Psoas muscle (tissue), 8 donors: ENCODE measurements around the gene TXLNG. TPM values are rescaled to one million over a fixed set of nuclear protein-coding genes. Genes with fewer than 3 reads are reported as not detected.

Experiments
- ATAC-seq, 4 donors: fragments of 200-7000 bp; cut with Tn5 transposase; one replicate each; pipeline ENCODE4 v1.9.1; 2020; ENCODE audit warnings: moderate library complexity in 3 of 4, mild to moderate bottlenecking in 2 of 4
- DNase-seq, 2 donors: peaks; one replicate each; pipeline ENCODE4 v3.0.0-alpha.2; 2020
- H3K27ac ChIP-seq: fragments of 200-600 bp; one replicate; pipeline ENCODE4 v1.8.0; 2022
- H3K27me3 ChIP-seq, 3 donors: fragments of 200-600 bp in 1 of 3; one replicate each; pipeline versions ENCODE4 v1.6.1 to v1.8.0; 2013 to 2022; ENCODE audit warnings: low read length in 2 of 3, mild to moderate bottlenecking in 2 of 3, moderate library complexity in 1 of 3; ENCODE audit not compliant: insufficient read depth in 3 of 3
- H3K36me3 ChIP-seq, 2 donors: fragments of 200-600 bp in 1 of 2; one replicate each; pipeline versions ENCODE4 v1.6.1 to v1.8.0; 2013 to 2022; ENCODE audit warnings: low read depth in 1 of 2, mild to moderate bottlenecking in 1 of 2, moderate library complexity in 1 of 2; ENCODE audit not compliant: insufficient read depth in 1 of 2
- H3K4me1 ChIP-seq: fragments of 200-600 bp; one replicate; pipeline ENCODE4 v1.8.0; 2022
- H3K4me3 ChIP-seq: fragments of 200-600 bp; one replicate; pipeline ENCODE4 v1.8.0; 2022; ENCODE audit warnings: mild to moderate bottlenecking
- H3K9me3 ChIP-seq: fragments of 200-600 bp; one replicate; pipeline ENCODE4 v1.8.0; 2022
- WGBS, 3 donors: extraction: QIAGEN DNeasy Blood & Tissue Kit; methylation state at CpG; one replicate each; pipeline versions ENCODE4 v1.1.6 to v1.1.7; 2013; 5-methylcytosine and 5-hydroxymethylcytosine counted together
- intact Hi-C, 2 donors: fragments of 100-400 bp; cut with DNase I; formaldehyde crosslinking; loops; one replicate each; pipeline versions ENCODE4 v1.11.0 to v1.14.2; 2022
- polyA plus RNA-seq, 3 donors: library from polyadenylated mRNA; stranded (reverse); fragments of 200-250 nt; gene quantifications; one replicate each; pipeline ENCODE4 v1.2.3, GENCODE V29; 2013
- total RNA-seq, 4 donors: library from RNA; stranded (reverse); fragmentation: NEBNext Ultra II Directional in 2 of 4; extraction: Animal tissue kit (Norgen Biotek cat#: 25700) in 2 of 4; gene quantifications; one replicate each; pipeline versions ENCODE4 v1.2.1 to v1.2.4, GENCODE V29; 2021 to 2023
- TF ChIP-seq, protein P1 (sequence below): fragments of 200-600 bp; IDR thresholded peaks from one replicate; pipeline ENCODE4 v1.8.0; 2022; ENCODE audit warnings: antibody characterized with exemption
- donor health status: healthy with polysubstance abuse.
- donor health status: DM: no; HTN: no; CAD: no; lungs with moderate emphysema.
- donor health status: Bipolar disorder and iron deficiency.
- donor health status: healthy.
- donor health status: DM: yes; HTN: yes; CAD: no.
- donor health status: DM: no; HTN: no; CAD: no.
- donor health status: DM: no; HTN: no; CAD: no.
- donor health status: DM: yes; HTN: yes; CAD: no.

Gene TXLNG
- total and polyA plus RNA-seq, 7 donors = 5.6 to 10.1 (median 8.1) TPM

DNA sequence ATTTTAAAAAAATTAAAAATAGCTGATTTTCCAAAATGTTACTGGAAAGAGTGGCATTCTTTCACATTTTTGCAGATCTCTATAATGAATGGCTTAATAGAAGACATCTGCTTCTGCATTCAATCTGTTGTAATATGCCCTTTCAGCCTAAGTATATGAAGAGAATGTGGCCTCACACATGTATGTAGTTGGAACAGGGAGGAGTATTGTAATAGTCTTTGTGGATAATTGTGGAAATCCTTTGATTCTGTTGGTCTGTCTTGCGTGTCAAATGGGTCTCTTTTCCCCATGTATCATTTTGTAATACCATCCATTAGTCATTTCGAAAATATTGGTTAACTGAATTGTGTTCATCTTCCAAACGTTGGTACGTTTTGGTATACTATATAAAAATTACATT, 11.6 kb downstream of the TXLNG start:
- intact Hi-C loops = no loop called here
- 72 to 88% (median 80%) methylated on average over 4 of the region's 4 CpGs for WGBS, 3 donors
- TF ChIP-seq, protein P1, sequence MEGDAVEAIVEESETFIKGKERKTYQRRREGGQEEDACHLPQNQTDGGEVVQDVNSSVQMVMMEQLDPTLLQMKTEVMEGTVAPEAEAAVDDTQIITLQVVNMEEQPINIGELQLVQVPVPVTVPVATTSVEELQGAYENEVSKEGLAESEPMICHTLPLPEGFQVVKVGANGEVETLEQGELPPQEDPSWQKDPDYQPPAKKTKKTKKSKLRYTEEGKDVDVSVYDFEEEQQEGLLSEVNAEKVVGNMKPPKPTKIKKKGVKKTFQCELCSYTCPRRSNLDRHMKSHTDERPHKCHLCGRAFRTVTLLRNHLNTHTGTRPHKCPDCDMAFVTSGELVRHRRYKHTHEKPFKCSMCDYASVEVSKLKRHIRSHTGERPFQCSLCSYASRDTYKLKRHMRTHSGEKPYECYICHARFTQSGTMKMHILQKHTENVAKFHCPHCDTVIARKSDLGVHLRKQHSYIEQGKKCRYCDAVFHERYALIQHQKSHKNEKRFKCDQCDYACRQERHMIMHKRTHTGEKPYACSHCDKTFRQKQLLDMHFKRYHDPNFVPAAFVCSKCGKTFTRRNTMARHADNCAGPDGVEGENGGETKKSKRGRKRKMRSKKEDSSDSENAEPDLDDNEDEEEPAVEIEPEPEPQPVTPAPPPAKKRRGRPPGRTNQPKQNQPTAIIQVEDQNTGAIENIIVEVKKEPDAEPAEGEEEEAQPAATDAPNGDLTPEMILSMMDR = no peak
- H3K4me1 ChIP-seq = no peaks in the 10 kb centered on the region
- no peaks in the 10 kb centered on the region for H3K9me3 ChIP-seq
- H3K36me3 ChIP-seq = peaks cover 3 to 37% of the 10 kb centered on the region in 2 donors
- no peak for DNase-seq
- H3K27ac ChIP-seq = no peak overlapping the region
- no peaks in the 10 kb centered on the region for H3K27me3 ChIP-seq
- no peak for ATAC-seq
- H3K4me3 ChIP-seq = no peak overlapping the region

DNA sequence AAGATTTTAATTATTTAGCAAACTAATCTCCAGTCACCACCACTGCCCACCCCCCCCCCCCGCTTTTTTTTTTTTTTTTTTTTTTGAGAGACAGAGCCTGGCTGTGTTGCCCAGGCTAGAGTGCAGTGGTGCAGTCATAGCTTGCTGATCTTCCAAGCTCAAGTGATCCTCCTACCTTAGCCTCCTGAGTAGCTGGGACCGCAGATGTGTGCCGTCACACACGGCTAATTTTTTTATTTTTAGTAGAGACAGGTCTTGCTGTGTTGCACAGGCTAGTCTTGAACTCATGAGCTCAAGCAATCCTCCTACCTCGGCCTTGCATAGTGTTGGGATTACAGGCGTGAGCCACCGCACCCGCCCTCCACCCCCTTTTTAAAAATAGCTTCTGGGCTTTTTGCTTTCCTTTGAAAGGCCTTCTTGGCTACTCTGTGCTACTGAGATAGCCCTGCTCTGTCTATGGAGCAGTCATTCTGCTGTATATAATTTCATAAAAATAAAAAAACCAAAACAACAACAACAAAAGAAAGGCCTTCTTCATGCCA, 18.7 kb downstream of the TXLNG start:
- no peak for DNase-seq
- 74 to 87% (median 87%) methylated on average over 7 to 8 of the region's 8 CpGs for WGBS, 3 donors
- no peak overlapping the region for H3K27ac ChIP-seq
- H3K36me3 ChIP-seq = peaks cover 0 to 6% of the 10 kb centered on the region in 2 donors
- H3K4me3 ChIP-seq = no peak overlapping the region
- no peaks in the 10 kb centered on the region for H3K27me3 ChIP-seq
- intact Hi-C loops = no loop called here
- TF ChIP-seq, protein P1 = no peak
- no peak for ATAC-seq
- no peaks in the 10 kb centered on the region for H3K9me3 ChIP-seq
- H3K4me1 ChIP-seq = peaks cover 11% of the 10 kb centered on the region

DNA sequence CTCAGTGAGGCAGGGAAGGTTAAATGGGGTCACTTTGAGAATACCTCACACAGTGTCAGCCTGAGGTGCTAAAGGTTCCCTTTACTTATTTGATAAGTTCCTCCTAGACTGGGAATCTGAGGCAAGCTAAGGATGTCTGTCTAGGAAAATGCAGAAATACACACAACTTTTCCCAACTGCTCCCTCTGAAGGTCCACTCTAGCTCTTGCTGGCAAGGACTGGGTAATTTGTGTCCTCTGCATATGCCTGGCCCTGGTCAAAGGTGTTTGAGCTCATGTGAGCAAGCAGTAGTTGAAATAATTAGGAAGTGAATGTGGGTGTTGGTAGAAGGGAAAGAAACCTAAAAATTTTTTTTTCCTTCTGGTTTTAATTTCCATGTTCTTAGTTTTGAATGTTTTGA, 21.3 kb downstream of the TXLNG start:
- ATAC-seq (peak in 3 of 4 donors; percentile 52 to 66 (median 61)), DNase-seq (no peak)
- TF ChIP-seq, protein P1 = peak; percentile 32
- Histone ChIP-seq H3K4me1 (peaks cover 11% of the 10 kb centered on the region), H3K27me3 (no peaks in the 10 kb centered on the region), H3K4me3 (peak overlapping the region; percentile 42), H3K36me3 (peaks cover 0 to 5% of the 10 kb centered on the region in 2 donors), H3K27ac (peak overlapping the region; percentile 53), H3K9me3 (no peaks in the 10 kb centered on the region)
- intact Hi-C loops = no loop called here

DNA sequence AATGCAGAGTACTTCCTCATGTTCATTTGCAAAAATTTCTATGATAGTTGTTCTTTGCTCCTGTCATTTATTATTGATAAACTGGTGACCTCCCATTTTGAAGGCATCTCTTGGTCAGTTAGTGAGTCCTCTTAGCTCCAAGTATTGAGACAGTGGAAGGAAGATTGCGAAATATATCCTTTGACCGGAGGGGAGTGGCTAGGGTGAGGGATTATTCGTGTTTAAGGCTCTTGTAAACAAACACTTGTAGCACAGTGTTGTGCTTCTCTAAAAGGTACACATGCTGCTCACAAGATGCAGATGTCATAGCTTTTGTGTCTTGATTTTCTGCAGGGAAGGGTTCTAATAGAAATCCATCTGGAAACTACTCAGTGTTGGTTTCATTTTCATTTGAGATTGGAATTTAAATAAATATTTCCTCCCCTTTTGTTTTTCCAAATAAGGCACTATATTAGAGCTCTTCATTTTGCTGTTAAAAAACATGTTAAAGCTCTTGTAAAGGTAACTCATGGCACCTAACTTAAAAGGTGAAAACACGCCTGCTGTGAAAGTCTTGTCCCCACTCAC, 21.8 kb downstream of the TXLNG start:
- peak overlapping the region; percentile 53 for H3K27ac ChIP-seq
- H3K9me3 ChIP-seq = no peaks in the 10 kb centered on the region
- peaks cover 11% of the 10 kb centered on the region for H3K4me1 ChIP-seq
- H3K27me3 ChIP-seq = no peaks in the 10 kb centered on the region
- H3K4me3 ChIP-seq = peak overlapping the region; percentile 42
- DNase-seq = no peak
- 29 to 53% (median 44%) methylated on average over 4 of the region's 4 CpGs for WGBS, 3 donors
- TF ChIP-seq, protein P1 = no peak
- peak; percentile 70 to 95 (median 88) for ATAC-seq
- intact Hi-C loops = no loop called here
- H3K36me3 ChIP-seq = peaks cover 0 to 4% of the 10 kb centered on the region in 2 donors

DNA sequence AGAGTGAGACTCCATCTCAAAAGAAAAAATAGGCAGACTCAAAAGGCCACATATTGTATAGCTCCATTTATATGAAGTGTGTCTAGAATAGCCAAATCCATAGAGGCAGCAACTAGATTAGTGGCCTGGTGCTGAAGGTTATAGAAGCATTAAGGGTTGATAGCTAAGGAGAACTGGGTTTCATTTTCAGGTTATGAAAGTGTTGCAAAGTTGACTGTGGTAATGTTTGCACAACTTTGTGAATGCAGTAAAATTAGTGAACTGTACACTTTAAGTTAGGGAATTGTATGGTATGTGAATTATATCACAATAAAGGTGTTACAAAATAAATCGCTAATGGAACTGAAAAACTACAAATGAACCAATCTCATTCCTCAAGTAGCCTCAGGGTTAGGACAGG, 28.3 kb downstream of the TXLNG start:
- Histone ChIP-seq H3K27me3 (no peaks in the 10 kb centered on the region), H3K9me3 (no peaks in the 10 kb centered on the region), H3K4me1 (no peaks in the 10 kb centered on the region), H3K4me3 (no peak overlapping the region), H3K27ac (no peak overlapping the region), H3K36me3 (peaks cover 0 to 18% of the 10 kb centered on the region in 2 donors)
- TF ChIP-seq, protein P1 = no peak
- no peak for DNase-seq
- intact Hi-C loops = no loop called here
- WGBS, 3 donors = 96 to 100% (median 98%) methylated on average over 1 of the region's 1 CpG
- ATAC-seq = no peak
